Parathyroid adenoma (tissue), 2 donors: ENCODE results near the gene DRG1.
"Not testable (repeated sequence)": the region's sequence is repeated elsewhere in the genome, so short reads cannot be mapped to it uniquely, and the experiment has no call there.

Experiments
- H2AFZ ChIP-seq: fragments of 300-600 bp; sonication (generic); one replicate; pipeline ENCODE4 v1.7.0; 2017; ENCODE audit warnings: antibody characterized with exemption, mild to moderate bottlenecking
- H3K27ac ChIP-seq: fragments of 300-600 bp; sonication (generic); one replicate; pipeline ENCODE4 v1.7.0; 2017
- H3K27me3 ChIP-seq: fragments of 300-600 bp; sonication (generic); one replicate; pipeline ENCODE4 v1.7.0; 2017; ENCODE audit warnings: low read length; ENCODE audit not compliant: control insufficient read depth, insufficient read depth
- H3K36me3 ChIP-seq: fragments of 300-600 bp; sonication (generic); one replicate; pipeline ENCODE4 v1.7.0; 2017; ENCODE audit warnings: low read length; ENCODE audit not compliant: control insufficient read depth, insufficient read depth
- H3K4me1 ChIP-seq: fragments of 300-600 bp; sonication (generic); one replicate; pipeline ENCODE4 v1.7.0; 2017; ENCODE audit warnings: control low read depth
- H3K4me2 ChIP-seq: fragments of 300-600 bp; sonication (generic); one replicate; pipeline ENCODE4 v1.7.0; 2017; ENCODE audit warnings: low read length
- H3K4me3 ChIP-seq: fragments of 300-600 bp; sonication (generic); one replicate; pipeline ENCODE4 v1.7.0; 2017; ENCODE audit warnings: low read depth, low read length
- H3K79me2 ChIP-seq: fragments of 300-600 bp; sonication (generic); one replicate; pipeline ENCODE4 v1.7.0; 2017; ENCODE audit warnings: control low read depth
- H3K9ac ChIP-seq: fragments of 300-600 bp; sonication (generic); one replicate; pipeline ENCODE4 v1.7.0; 2017; ENCODE audit warnings: mild to moderate bottlenecking
- H3K9me3 ChIP-seq: fragments of 300-600 bp; sonication (generic); one replicate; pipeline ENCODE4 v1.7.0; 2017; ENCODE audit warnings: low read length; ENCODE audit not compliant: control insufficient read depth
- TF ChIP-seq, protein P1 (sequence below): fragments of 300-600 bp; sonication (generic); IDR thresholded peaks from one replicate; pipeline ENCODE4 v1.7.0; 2017; ENCODE audit warnings: antibody characterized with exemption, mild to moderate bottlenecking
- donor health status: primary hyperparathyroidism.

The DRG1 gene

DNA sequence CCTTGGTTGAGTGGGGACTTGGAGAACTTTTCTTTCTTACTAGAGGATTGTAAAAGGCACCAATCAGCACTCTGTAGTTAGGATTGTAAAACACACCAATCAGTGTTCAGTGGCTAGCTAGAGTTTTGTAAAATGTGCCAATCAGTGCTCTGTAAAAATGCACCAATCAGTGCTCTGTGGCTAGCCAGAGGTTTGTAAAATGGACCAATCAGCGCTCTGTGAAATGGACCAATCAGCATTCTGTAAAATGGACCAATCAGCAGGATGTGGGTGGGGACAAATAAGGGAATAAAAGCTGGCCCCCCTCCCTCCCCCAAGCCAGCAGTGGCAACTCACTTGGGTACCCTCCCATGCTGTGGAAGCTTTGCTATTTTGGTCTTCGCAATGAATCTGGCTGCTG lies 5.5 kb upstream of the DRG1 start:
- Histone ChIP-seq H3K4me2 (no peak overlapping the region), H3K4me1 (no peaks in the 10 kb centered on the region), H3K79me2 (no peaks in the 10 kb centered on the region), H3K27ac (no peak overlapping the region), H3K9me3 (no peaks in the 10 kb centered on the region), H3K9ac (no peak overlapping the region), H3K27me3 (no peaks in the 10 kb centered on the region), H3K4me3 (no peak overlapping the region), H3K36me3 (no peaks in the 10 kb centered on the region), H2AFZ (no peak overlapping the region)
- TF ChIP-seq, protein P1, sequence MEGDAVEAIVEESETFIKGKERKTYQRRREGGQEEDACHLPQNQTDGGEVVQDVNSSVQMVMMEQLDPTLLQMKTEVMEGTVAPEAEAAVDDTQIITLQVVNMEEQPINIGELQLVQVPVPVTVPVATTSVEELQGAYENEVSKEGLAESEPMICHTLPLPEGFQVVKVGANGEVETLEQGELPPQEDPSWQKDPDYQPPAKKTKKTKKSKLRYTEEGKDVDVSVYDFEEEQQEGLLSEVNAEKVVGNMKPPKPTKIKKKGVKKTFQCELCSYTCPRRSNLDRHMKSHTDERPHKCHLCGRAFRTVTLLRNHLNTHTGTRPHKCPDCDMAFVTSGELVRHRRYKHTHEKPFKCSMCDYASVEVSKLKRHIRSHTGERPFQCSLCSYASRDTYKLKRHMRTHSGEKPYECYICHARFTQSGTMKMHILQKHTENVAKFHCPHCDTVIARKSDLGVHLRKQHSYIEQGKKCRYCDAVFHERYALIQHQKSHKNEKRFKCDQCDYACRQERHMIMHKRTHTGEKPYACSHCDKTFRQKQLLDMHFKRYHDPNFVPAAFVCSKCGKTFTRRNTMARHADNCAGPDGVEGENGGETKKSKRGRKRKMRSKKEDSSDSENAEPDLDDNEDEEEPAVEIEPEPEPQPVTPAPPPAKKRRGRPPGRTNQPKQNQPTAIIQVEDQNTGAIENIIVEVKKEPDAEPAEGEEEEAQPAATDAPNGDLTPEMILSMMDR = no peak

DNA sequence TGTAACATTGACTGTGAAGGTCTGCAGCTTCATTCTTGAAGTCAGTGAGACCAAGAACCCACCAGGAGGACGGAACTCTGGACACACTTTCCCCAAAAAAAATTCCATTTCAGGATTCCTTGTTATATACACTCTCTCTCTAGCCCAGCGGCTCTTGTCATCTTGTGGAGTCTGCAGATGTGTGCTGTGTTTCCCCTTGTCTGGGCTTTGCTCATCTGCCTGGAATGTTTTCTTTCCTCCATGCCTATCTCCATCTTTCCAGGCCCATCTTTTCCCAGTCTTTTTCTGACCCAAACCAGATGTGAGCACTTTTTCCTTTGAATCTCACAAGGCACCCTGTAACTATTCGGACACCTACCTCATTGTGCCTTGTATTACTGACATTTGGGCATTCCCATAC lies 5.1 kb upstream of the DRG1 start:
- no peak overlapping the region for H2AFZ ChIP-seq
- H3K9ac ChIP-seq = no peak overlapping the region
- H3K79me2 ChIP-seq = no peaks in the 10 kb centered on the region
- no peaks in the 10 kb centered on the region for H3K36me3 ChIP-seq
- TF ChIP-seq, protein P1 = no peak
- no peaks in the 10 kb centered on the region for H3K4me1 ChIP-seq
- H3K27me3 ChIP-seq = no peaks in the 10 kb centered on the region
- no peak overlapping the region for H3K27ac ChIP-seq
- no peak overlapping the region for H3K4me3 ChIP-seq
- no peaks in the 10 kb centered on the region for H3K9me3 ChIP-seq
- no peak overlapping the region for H3K4me2 ChIP-seq

DNA sequence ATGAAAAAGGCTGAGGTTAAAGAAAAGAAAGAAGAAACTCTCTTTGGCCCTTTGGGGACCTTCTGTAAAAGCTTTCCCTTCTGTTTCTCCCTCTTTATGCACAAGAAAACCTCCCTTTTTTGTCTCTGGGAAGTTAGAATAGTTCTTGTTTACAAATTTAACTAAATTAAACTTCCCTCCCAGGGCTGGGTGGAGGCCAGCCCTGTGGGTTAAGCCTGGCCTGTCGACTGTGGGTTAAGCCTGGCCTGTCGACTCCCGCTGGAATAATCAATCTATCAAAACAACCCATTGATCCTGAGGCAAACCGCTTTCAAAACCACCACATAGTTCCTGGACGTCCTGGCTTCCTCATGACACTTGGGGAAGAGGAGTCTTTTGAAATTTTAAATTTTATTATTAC lies 1.2 kb upstream of the DRG1 start:
- no peak overlapping the region for H3K4me2 ChIP-seq
- no peaks in the 10 kb centered on the region for H3K4me1 ChIP-seq
- H3K27me3 ChIP-seq = no peaks in the 10 kb centered on the region
- H3K4me3 ChIP-seq = no peak overlapping the region
- H2AFZ ChIP-seq = peak overlapping the region; percentile 34
- no peak overlapping the region for H3K9ac ChIP-seq
- TF ChIP-seq, protein P1 = no peak
- H3K79me2 ChIP-seq = peaks cover 18% of the 10 kb centered on the region
- H3K27ac ChIP-seq = no peak overlapping the region
- H3K9me3 ChIP-seq = no peaks in the 10 kb centered on the region
- H3K36me3 ChIP-seq = no peaks in the 10 kb centered on the region

DNA sequence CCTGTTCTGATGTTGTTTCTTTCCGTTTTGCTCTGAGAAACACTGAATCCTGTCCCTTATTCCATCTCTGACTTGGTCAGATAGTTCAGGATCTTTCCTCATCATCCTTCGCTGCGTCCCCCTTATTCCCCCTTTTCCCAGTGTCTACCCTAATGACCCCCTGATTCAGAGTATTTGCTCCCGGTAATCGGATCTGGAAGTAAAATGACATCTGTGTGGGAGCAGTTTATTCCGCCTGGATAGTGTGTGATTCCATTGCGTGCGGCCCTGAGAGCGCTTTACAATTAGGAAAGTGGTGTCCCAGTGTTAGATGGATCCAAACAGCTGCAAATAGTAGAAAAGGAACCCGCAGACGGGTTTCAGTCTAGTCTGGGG lies 606 bp downstream of the DRG1 start:
- Histone ChIP-seq H3K9ac (peak overlapping the region; percentile 28), H3K36me3 (no peaks in the 10 kb centered on the region), H3K27me3 (no peaks in the 10 kb centered on the region), H3K27ac (peak overlapping the region; percentile 73), H3K4me1 (no peaks in the 10 kb centered on the region), H2AFZ (peak overlapping the region; percentile 92), H3K9me3 (no peaks in the 10 kb centered on the region), H3K4me3 (peak overlapping the region; percentile 93), H3K4me2 (peak overlapping the region; percentile 85), H3K79me2 (peaks cover 19% of the 10 kb centered on the region)
- TF ChIP-seq, protein P1 = no peak

DNA sequence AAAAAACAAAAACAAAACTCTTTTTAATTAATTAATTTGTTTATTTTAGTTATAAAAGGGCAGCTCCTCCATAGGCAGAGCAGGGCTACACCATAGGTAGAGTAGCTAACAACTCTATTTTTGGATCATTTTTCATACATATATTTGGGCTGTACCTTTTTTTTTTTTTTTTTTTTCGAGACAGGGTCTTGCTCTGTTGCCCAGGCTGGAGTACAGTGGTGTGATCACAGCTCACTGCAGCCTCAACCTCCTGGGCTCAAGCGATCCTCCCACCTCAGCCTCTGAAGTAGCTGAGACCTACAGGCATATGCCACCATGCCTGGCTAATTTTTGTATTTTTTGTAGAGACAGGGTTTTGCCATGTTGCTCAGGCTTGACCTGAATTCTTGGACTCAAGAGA lies 2.9 kb downstream of the DRG1 start:
- not testable (repeated sequence) for H3K9me3 ChIP-seq

More for the DNA sequence above, 2.9 kb downstream of the DRG1 start:
- not testable (repeated sequence) for H3K4me2 ChIP-seq, H2AFZ ChIP-seq, H3K9ac ChIP-seq, H3K4me1 ChIP-seq, H3K4me3 ChIP-seq, H3K27ac ChIP-seq, H3K36me3 ChIP-seq, H3K27me3 ChIP-seq
- H3K79me2 ChIP-seq = peaks cover 19% of the 10 kb centered on the region
